ENCODE results near the gene IPO9.

Gene IPO9

DNA sequence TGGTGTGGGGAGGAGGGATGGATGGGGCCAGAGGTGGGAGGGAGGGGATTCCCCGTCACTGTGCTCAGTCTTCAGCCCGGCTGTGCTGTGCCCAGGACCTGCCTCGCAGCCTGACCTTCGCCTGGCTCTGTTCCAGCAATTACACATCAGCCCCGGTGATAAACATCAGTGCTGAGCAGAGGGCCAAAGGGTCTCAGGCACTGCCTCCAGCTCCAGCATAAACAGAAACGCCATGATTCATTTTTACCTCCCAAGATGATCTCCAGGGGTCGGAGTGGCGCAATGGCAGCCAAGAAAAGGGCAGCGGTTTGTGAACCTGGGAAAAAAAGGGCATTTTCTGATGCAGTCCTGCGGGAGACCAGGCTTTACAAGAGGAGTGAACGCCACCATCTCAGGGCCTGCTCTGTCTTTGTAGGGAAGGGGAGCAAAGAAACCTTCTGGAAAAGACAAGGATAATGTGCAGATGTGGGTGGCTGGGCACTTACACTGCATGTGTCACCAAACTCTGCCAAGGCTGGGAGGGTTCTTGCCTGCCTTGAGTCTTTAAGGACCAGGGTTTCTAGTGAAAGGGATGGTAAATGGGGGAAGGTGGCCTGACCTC, 87.8 kb downstream of the IPO9 start:
- Histone ChIP-seq H3K27ac (peak overlapping the region; percentile 92 to 94), H3K36me3 (peaks cover 24 to 58% (median 26%) of the 10 kb centered on the region in 3 donors), H3K4me1 (peaks cover 0 to 100% (median 89%) of the 10 kb centered on the region in 4 donors), H3K4me3 (peak overlapping the region; percentile 27 to 39), H3K9me3 (no peaks in the 10 kb centered on the region), H3K27me3 (no peaks in the 10 kb centered on the region)
- intact Hi-C loops (cut with DNase I; ENCODE audit: low total_unique reads): no loop called here
- peak; percentile 97 for DNase-seq
- TF ChIP-seq, protein P1, sequence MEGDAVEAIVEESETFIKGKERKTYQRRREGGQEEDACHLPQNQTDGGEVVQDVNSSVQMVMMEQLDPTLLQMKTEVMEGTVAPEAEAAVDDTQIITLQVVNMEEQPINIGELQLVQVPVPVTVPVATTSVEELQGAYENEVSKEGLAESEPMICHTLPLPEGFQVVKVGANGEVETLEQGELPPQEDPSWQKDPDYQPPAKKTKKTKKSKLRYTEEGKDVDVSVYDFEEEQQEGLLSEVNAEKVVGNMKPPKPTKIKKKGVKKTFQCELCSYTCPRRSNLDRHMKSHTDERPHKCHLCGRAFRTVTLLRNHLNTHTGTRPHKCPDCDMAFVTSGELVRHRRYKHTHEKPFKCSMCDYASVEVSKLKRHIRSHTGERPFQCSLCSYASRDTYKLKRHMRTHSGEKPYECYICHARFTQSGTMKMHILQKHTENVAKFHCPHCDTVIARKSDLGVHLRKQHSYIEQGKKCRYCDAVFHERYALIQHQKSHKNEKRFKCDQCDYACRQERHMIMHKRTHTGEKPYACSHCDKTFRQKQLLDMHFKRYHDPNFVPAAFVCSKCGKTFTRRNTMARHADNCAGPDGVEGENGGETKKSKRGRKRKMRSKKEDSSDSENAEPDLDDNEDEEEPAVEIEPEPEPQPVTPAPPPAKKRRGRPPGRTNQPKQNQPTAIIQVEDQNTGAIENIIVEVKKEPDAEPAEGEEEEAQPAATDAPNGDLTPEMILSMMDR (IDR thresholded peaks at IDR 0.05): no peak

DNA sequence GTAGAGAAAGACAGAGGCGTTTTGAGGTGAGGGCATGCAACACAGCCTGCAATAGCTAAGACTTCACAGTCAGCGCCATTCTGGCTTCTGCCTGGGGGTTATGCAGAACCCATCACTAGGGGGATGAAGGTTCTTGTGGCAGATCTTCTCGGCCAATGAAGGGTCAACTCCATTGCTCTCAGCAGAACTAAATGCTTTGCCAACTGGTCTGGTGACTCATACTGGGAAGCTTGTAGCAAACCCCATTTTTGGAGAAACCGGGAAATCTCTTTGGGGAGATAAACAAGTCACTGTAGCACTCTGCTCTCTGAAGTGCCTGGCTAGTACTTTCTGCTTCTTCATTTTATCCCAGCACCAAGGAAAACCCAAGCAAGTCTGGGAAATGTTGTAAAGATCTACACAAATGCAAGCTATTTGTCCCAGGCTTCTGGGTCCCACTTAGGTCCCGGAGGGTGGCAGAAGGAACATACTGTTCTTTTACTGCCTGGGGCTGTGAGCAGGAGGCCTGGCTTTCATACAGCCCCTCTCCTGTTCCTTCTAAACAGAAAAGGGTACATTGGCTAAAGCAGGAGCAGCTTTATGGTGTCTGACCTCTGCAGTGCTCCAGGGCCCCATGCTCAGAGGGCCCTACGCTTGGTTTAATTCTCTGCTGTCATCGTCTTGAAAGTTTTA, 88.5 kb downstream of the IPO9 start:
- H3K4me1 ChIP-seq: peaks cover 0 to 100% (median 84%) of the 10 kb centered on the region in 4 donors
- DNase-seq: peak; percentile 68 to 86
- peak overlapping the region; percentile 27 to 39 for H3K4me3 ChIP-seq
- TF ChIP-seq, protein P1 (IDR thresholded peaks at IDR 0.05): peak in 1 of 2 experiments; percentile 27
- intact Hi-C loops (cut with DNase I; ENCODE audit: low total_unique reads): no loop called here
- H3K27me3 ChIP-seq: no peaks in the 10 kb centered on the region
- no peaks in the 10 kb centered on the region for H3K9me3 ChIP-seq
- peaks cover 24 to 60% (median 29%) of the 10 kb centered on the region in 3 donors for H3K36me3 ChIP-seq
- H3K27ac ChIP-seq: peak overlapping the region; percentile 92 to 94

DNA sequence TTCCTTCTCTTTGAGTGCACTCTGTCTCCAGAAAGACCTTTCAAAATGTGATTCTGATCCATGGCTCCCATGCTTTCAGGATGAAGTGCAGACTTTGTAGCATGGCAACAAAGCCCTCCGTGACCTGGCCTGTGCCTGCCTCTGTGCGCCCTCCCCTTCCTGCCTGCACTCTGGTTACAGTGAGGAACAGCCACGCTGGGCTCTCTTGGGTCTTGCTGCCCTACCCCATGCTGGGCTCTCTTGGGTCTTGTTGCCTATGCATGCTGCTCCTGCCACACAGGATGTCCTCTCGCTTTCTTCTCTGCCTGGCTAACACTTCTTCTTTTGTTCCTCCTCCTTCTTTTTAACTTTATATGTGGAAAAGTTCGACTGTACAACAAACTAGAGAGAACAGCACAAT, 89.4 kb downstream of the IPO9 start:
- intact Hi-C loops (cut with DNase I; ENCODE audit: low total_unique reads): no loop called here
- H3K27ac ChIP-seq: peak overlapping the region; percentile 92 to 94
- H3K4me3 ChIP-seq: peak overlapping the region in 1 of 2 donors; percentile 16
- H3K4me1 ChIP-seq: peaks cover 0 to 100% (median 83%) of the 10 kb centered on the region in 4 donors
- TF ChIP-seq, protein P1 (IDR thresholded peaks at IDR 0.05): no peak
- DNase-seq: no peak
- H3K36me3 ChIP-seq: peaks cover 25 to 62% (median 33%) of the 10 kb centered on the region in 3 donors
- H3K9me3 ChIP-seq: no peaks in the 10 kb centered on the region
- no peaks in the 10 kb centered on the region for H3K27me3 ChIP-seq

DNA sequence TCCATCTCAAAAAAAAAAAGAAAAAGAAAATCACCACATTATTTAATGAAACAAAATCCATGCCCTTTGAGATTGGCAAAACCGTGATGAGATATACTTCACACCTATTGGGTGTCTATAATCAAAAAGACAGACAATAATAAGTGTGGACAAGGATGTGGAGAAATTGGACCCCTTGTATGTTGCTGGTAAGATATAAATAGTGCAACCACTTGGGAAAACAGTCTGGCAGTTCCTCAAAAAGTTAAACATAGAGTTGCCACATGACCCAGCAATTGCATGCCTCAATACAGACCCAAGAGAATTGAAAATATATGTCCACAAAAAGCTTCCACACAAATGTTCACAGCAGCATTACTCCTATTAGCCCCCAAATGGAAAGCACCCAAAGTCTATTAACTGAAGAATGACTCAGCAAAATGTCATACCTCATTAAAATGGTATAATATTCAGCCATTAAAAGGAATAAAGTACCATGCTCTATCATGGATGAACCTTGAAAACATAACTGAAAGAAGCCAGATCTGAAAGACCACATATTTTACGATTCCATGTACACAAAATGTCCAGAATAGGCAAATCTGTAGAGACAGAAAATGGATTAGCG, 93.1 kb downstream of the IPO9 start:
- H3K27me3 ChIP-seq: no peaks in the 10 kb centered on the region
- H3K4me1 ChIP-seq: peaks cover 8 to 97% (median 64%) of the 10 kb centered on the region in 4 donors
- no peak overlapping the region for H3K4me3 ChIP-seq
- peaks cover 21 to 59% (median 41%) of the 10 kb centered on the region in 3 donors for H3K36me3 ChIP-seq
- peak overlapping the region; percentile 92 to 94 for H3K27ac ChIP-seq
- TF ChIP-seq, protein P1 (IDR thresholded peaks at IDR 0.05): no peak
- no peaks in the 10 kb centered on the region for H3K9me3 ChIP-seq
- intact Hi-C loops (cut with DNase I; ENCODE audit: low total_unique reads): no loop called here
- DNase-seq: no peak

DNA sequence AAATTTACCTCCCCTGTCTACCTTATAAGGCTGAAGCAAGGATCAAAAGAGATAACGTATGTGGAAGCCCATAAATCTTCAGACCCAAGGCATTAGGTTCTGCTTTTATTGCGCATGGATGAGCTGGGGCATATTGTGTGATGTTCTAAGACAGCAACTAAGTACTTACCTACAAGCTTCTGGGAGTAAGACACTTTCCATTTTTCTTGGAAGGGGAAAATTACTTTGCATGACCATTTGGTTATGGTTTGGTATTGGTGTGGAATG, 96.3 kb downstream of the IPO9 start:
- Histone ChIP-seq H3K36me3 (peaks cover 40 to 76% (median 66%) of the 10 kb centered on the region in 3 donors), H3K27ac (peak overlapping the region; percentile 62 to 95), H3K4me3 (no peak overlapping the region), H3K27me3 (no peaks in the 10 kb centered on the region), H3K4me1 (peaks cover 8 to 97% (median 55%) of the 10 kb centered on the region in 4 donors), H3K9me3 (no peaks in the 10 kb centered on the region)
- TF ChIP-seq, protein P1 (IDR thresholded peaks at IDR 0.05): no peak
- no peak for DNase-seq
- intact Hi-C loops (cut with DNase I; ENCODE audit: low total_unique reads): no loop called here

Data from tibial artery (tissue), 4 donors.